NCI-H510A treated with DMSO at 0.1 percent for 48 hours (cell line): ENCODE data around the gene MC1R.
"Not testable (repeated sequence)": the region's sequence is repeated elsewhere in the genome, so short reads cannot be mapped to it uniquely, and the experiment has no call there.

Source experiments
- DNase-seq: peaks from one replicate; lab custom pipeline; 2025; lab: John Stamatoyannopoulos, UW

MC1R gene

GRCh38 chr16:89935620-89936019, 17.0 kb downstream of the MC1R start:
- not testable (repeated sequence) for DNase-seq

- DNase-seq: no peak
Measured at GRCh38 chr16:89936034-89936433, 17.4 kb downstream of the MC1R start.

DNA sequence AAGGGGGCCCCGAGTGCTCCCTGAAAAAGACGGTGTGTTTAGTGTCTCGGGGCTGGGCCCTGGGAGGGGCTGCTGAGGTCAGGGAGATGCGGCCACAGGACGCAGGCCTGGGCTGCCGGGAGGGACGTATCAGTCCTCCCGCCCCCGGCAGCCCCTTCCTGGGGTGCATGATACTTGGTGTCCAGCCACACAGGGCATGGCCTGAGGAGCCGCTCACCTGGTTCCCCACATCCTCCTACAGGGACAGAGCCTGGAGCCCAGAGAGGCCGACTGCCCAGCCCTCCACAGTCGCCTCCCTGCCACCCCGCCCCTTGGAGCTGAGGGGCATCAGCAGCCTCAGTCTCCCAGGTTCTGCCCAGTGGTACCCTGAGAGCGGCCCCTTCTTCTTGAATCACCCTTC, 17.8 kb downstream of the MC1R start:
- DNase-seq: no peak

DNA sequence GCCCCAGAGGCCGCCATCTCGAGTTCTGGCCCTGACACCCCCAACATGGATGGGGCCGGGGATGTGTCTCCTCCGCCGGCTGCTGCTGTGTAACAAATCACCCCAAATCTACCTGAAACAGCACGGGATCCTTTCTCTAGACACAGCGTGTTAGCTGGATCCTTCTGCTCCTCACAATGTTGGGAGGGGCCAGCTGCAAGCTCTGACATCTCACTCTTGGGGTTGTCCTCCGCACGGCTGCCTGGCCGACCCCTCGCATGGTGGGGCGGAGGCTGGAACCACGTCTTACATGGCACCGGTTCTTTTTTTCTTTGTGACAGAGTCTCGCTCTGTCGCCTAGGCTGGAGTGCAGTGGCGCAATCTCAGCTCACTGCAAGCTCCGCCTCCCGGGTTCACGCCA, 18.3 kb downstream of the MC1R start:
- DNase-seq: no peak

- DNase-seq: no peak
Measured at GRCh38 chr16:89938175-89938885, 19.7 kb downstream of the MC1R start.

- no peak for DNase-seq
Measured at GRCh38 chr16:89944773-89945172, 26.1 kb downstream of the MC1R start.

GRCh38 chr16:89945654-89946053, 27.0 kb downstream of the MC1R start:
- no peak for DNase-seq

- no peak for DNase-seq
Measured at GRCh38 chr16:89946515-89946914, 27.9 kb downstream of the MC1R start.

GRCh38 chr16:89949121-89949742, 30.6 kb downstream of the MC1R start:
- DNase-seq: no peak

DNA sequence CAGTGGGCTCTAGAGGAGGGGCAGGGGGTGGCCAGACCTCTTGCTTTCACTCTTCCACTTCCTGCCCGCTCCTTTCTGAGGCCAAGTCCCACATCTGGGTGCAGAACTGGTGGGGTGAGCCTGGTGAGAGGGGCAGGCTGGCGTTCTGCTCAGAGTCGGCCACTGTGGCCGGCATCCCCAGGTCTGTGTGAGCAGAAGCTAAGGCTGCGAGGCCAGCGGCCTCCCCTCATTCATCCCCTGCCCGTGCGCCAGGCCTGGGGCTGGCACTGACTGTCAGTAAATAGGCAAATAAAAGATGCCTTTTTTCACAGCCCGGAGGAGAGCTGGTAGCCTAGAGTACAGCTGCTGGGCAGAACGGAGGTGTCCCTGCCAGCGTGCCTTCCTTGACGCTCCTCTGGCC, 31.1 kb downstream of the MC1R start:
- no peak for DNase-seq

GRCh38 chr16:89951509-89951908, 32.8 kb downstream of the MC1R start:
- no peak for DNase-seq

GRCh38 chr16:89952049-89952448, 33.4 kb downstream of the MC1R start:
- no peak for DNase-seq

DNA sequence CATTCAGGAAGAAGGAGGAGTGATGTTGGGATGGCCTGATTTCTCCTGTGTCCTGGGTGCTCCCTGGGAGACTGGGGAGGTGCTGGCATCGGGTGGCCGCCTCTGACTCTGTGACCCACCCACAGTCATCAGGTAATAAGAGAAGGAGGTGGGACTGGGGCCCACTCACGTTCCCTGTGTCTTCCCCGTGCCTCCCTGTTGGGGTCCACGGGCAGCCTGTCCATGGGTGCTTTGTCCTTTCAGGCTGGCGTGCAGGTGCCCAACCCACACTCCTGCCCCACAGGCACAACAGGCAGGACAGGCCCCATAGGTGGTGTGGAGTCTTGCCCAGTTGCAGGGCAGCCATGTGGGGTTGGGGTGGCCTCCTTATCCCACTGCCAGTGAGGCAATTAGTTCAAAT, 33.9 kb downstream of the MC1R start:
- DNase-seq: no peak

DNA sequence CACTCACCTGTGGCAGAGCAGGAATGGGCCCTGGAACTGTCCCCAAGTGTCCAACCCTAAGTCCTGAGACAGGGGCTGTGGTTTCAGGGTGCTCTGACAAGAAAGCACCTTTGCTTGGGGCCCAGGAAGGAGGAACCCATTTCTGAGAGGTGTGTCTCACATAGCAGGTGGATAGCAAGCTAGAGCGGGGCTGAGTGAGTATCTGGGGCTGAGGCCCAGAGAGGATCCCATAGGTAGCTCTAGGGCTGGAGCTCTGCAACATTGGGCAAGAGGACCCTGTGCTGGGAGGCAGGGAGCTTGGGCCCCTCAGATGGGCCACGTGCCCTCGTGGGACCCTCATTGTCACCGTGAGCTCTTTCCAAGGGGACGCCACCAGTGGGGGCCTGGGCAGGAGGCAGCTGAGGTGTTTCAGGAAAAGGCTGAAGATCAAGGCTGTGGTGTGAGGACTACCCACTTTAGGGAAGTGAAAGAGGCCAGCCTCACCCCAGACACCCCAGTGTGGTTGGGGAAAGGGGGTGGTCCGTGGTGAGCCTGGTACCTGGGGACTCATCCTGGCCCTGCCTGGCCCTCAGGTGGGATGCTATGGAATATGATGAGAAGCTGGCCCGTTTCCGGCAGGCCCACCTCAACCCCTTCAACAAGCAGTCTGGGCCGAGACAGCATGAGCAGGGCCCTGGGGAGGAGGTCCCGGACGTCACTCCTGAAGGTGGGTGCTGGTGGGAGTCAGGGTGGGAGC, 35.2 kb downstream of the MC1R start:
- DNase-seq: no peak

DNA sequence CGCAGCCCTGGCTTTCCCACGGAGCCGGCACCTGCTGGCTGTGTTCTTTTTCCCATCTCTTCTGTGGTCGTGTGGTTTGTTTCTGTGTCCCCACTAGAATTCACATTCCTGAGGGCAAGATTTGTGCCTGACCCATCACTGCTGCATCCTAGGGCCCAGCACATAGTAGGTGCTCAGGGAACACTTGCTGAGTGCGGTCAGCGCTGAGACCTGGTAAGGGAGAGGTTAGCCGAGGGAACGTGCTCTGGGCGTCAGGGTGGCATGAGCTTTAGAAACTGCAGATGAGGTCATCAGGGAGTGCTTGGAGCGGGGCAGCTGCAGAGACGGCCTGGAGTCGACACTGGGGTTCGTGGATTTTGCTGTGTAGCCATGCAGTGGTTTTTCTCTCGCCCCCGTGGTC, 35.8 kb downstream of the MC1R start:
- DNase-seq: no peak

DNA sequence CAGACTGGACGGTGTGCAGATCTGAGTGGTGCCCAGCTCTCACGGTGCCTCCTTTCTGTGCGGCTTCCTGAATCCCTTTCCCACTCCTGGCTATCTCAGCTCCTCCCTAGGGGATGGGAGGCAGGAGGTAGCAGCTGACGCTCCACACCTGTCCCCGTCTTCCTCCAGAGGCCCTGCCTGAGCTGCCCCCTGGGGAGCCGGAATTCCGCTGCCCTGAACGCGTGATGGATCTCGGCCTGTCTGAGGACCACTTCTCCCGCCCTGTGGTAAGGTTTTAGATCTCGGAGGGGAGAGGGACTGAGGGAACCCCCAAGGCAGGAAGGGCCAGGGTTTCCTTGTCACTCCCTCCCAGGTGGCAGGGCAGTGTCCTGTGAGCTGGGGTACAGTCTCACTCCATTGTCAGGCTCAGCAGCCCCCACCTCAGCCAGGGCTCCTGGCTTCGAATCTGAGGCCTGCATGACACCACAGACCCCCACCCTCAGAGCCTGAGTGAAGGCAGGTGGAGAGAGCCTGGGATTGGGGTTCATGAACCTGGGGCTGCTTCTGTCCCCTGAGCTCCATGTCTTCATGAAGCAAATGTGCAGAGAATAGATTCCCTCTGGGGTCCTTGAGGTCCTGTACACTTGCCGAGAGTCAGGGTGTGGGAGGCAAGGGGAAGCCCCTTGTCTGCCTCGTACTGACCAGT, 36.5 kb downstream of the MC1R start:
- DNase-seq: no peak

GRCh38 chr16:89956505-89957215, 38.0 kb downstream of the MC1R start:
- no peak for DNase-seq

DNA sequence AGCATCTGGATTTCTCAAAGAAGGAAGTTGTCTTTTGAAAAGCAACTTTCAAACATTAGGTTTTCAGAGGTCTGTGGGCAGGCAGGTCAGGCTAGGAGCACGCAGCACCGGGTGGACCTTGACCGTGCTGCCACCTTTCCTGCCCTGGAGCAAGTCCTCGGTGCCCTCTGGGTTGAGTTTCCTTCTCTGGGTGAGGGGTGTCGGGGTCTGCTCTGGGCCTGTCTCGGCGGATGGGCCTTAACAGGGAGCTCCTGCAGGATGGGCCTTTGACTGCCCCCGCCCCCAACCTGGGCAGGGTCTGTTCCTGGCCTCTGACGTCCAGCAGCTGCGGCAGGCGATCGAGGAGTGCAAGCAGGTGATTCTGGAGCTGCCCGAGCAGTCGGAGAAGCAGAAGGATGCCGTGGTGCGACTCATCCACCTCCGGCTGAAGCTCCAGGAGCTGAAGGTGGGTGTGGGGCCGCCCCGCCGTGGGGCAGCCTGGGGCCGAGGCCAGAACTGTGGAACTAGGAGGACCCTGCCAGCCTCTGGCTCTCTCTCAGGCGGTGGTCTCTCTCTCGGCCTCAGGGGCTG, 38.6 kb downstream of the MC1R start:
- no peak for DNase-seq

GRCh38 chr16:89958068-89958467, 39.4 kb downstream of the MC1R start:
- no peak for DNase-seq

DNA sequence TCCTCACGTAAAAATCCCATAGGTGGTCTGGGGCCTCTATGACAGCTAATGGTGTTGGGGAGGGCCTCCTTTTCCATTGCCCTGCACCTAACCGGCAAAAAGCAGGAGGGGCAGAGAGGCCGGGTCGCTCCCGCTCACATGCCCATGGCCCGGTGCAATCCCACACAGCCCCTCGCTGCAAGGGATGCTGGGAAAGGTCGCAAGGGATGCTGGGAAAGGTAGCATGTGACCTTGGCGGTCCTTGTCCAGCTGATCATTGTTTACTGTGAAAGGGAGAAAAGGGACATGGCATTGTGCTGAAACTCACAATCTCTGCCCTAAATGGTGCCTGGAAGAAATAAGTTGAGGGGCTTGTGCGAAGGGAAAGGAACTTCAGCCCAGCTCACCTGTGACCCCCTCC, 39.9 kb downstream of the MC1R start:
- DNase-seq: no peak

DNA sequence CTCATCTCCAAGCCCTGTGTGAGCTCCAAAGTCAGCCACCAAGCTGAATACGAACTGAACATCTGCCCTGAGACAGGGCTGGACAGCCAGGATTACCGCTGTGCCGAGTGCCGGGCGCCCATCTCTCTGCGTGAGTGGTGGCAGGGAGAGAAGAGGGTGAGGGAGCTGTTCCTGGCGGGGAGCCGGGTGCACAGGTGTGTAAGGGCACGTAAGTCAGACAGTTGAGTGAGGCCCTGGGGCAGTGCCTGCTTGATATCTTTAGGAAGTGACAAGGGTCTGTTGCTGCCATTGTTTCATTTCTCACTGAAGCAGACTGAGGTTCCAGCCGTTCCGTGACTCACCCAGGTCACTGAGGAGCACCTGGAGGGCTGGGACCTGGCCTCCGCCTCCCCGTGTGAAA, 42.3 kb downstream of the MC1R start:
- no peak for DNase-seq

- no peak for DNase-seq
Measured at GRCh38 chr16:89961920-89962319, 43.3 kb downstream of the MC1R start.
